ENCODE results near the gene SPOCD1. TPM values are rescaled to one million over a fixed set of nuclear protein-coding genes. Genes with fewer than 3 reads are reported as not detected.

SPOCD1 gene
- total and polyA plus RNA-seq, 2 experiments from 2014 or later = 0.73 to 1.3 TPM

GRCh38 chr1:31768939-31769704 lies 46.7 kb downstream of the SPOCD1 start:
- no peaks in the 10 kb centered on the region for H3K9me2 ChIP-seq (ENCODE audit: insufficient read depth)
- no peak overlapping the region for H3K4me3 ChIP-seq
- peaks cover 35% of the 10 kb centered on the region for H3K4me1 ChIP-seq (ENCODE audit: insufficient read depth)
- Mint-ChIP-seq H3K4me3 (no peak overlapping the region), H3K4me1 (peaks cover 67% of the 10 kb centered on the region), H3K9me3 (no peaks in the 10 kb centered on the region; the same call in 2 of the 3 replicates), H3K27ac (no peak overlapping the region), H3K36me3 (ENCODE audit: low read depth) (no peaks in the 10 kb centered on the region), H3K27me3 (ENCODE audit: insufficient read depth, low read depth, poor library complexity) (peaks cover 48% of the 10 kb centered on the region)
- no peak for ATAC-seq
- H3K36me3 ChIP-seq (ENCODE audit: insufficient read depth) = no peaks in the 10 kb centered on the region
- H4K20me1 ChIP-seq (replicated peaks; ENCODE audit: insufficient read depth) = no peaks in the 10 kb centered on the region
- H2AFZ ChIP-seq = no peak overlapping the region
- H3K27me3 ChIP-seq (ENCODE audit: insufficient read depth) = peaks cover 53% of the 10 kb centered on the region
- no peak for DNase-seq (ENCODE audit: low spot score)
- no peak overlapping the region for H3K27ac ChIP-seq (ENCODE audit: low read depth)
- H3F3A ChIP-seq (replicated peaks; ENCODE audit: low read depth) = peaks cover 6% of the 10 kb centered on the region; the same call in 1 of the 2 replicates
- H3K4me2 ChIP-seq = no peak overlapping the region
- no peaks in the 10 kb centered on the region for H3K79me2 ChIP-seq (replicated peaks; ENCODE audit: insufficient read depth)
- no peak for TF ChIP-seq POLR2AphosphoS5 (IDR thresholded peaks at IDR 0.05; ENCODE audit: low read depth)
- TF ChIP-seq ZNF331 (CRISPR knock-in tag; IDR thresholded peaks at IDR 0.05; ENCODE audit: low read depth) = no peak
- no peak for TF ChIP-seq JUNB (IDR thresholded peaks at IDR 0.05; ENCODE audit: unreplicated experiment)
- no peak for TF ChIP-seq ETS1 (IDR thresholded peaks at IDR 0.05)
- TF ChIP-seq STAT1 (IDR thresholded peaks at IDR 0.05; ENCODE audit: unreplicated experiment) = no peak
- TF ChIP-seq, protein P1, sequence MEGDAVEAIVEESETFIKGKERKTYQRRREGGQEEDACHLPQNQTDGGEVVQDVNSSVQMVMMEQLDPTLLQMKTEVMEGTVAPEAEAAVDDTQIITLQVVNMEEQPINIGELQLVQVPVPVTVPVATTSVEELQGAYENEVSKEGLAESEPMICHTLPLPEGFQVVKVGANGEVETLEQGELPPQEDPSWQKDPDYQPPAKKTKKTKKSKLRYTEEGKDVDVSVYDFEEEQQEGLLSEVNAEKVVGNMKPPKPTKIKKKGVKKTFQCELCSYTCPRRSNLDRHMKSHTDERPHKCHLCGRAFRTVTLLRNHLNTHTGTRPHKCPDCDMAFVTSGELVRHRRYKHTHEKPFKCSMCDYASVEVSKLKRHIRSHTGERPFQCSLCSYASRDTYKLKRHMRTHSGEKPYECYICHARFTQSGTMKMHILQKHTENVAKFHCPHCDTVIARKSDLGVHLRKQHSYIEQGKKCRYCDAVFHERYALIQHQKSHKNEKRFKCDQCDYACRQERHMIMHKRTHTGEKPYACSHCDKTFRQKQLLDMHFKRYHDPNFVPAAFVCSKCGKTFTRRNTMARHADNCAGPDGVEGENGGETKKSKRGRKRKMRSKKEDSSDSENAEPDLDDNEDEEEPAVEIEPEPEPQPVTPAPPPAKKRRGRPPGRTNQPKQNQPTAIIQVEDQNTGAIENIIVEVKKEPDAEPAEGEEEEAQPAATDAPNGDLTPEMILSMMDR (conservative IDR thresholded peaks at IDR 0.05; ENCODE audit: low read depth in 2 of 2) = no peak
- TF ChIP-seq ZNF114 (CRISPR knock-in tag; IDR thresholded peaks at IDR 0.05) = no peak
- TF ChIP-seq EZH2phosphoT487 (IDR thresholded peaks at IDR 0.05; ENCODE audit: unreplicated experiment) = no peak
- TF ChIP-seq, protein P2, sequence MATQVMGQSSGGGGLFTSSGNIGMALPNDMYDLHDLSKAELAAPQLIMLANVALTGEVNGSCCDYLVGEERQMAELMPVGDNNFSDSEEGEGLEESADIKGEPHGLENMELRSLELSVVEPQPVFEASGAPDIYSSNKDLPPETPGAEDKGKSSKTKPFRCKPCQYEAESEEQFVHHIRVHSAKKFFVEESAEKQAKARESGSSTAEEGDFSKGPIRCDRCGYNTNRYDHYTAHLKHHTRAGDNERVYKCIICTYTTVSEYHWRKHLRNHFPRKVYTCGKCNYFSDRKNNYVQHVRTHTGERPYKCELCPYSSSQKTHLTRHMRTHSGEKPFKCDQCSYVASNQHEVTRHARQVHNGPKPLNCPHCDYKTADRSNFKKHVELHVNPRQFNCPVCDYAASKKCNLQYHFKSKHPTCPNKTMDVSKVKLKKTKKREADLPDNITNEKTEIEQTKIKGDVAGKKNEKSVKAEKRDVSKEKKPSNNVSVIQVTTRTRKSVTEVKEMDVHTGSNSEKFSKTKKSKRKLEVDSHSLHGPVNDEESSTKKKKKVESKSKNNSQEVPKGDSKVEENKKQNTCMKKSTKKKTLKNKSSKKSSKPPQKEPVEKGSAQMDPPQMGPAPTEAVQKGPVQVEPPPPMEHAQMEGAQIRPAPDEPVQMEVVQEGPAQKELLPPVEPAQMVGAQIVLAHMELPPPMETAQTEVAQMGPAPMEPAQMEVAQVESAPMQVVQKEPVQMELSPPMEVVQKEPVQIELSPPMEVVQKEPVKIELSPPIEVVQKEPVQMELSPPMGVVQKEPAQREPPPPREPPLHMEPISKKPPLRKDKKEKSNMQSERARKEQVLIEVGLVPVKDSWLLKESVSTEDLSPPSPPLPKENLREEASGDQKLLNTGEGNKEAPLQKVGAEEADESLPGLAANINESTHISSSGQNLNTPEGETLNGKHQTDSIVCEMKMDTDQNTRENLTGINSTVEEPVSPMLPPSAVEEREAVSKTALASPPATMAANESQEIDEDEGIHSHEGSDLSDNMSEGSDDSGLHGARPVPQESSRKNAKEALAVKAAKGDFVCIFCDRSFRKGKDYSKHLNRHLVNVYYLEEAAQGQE (IDR thresholded peaks at IDR 0.05; ENCODE audit: unreplicated experiment) = no peak
- no peak for TF ChIP-seq EZH2 (IDR thresholded peaks at IDR 0.05; ENCODE audit: low read depth, unreplicated experiment)
- no peak for TF ChIP-seq ZNF462 (CRISPR knock-in tag; IDR thresholded peaks at IDR 0.05)
- TF ChIP-seq CREB1 (CRISPR knock-in tag; IDR thresholded peaks at IDR 0.05; ENCODE audit: low read depth) = no peak
- TF ChIP-seq NANOG (IDR thresholded peaks at IDR 0.05; ENCODE audit: borderline replicate concordance) = no peak

Data from GM23338 (cell line).